ENCODE results near the gene VANGL2. TPM values are rescaled to one million over a fixed set of nuclear protein-coding genes. Genes with fewer than 3 reads are reported as not detected.

The VANGL2 gene
- total and polyA plus RNA-seq, 4 donors, result 0.07 to 1.4 (median 0.12) TPM

GRCh38 chr1:160453443-160453842, 53.1 kb downstream of the VANGL2 start:
- Histone ChIP-seq H3K36me3 (ENCODE audit: control insufficient read depth in 4 of 4, insufficient read depth in 3 of 4, low read depth in 1 of 4, low read length in 3 of 4) (no peaks in the 10 kb centered on the region), H3K9me3 (ENCODE audit: control insufficient read depth in 4 of 4, low read length in 3 of 4) (no peaks in the 10 kb centered on the region), H3K4me1 (ENCODE audit: control insufficient read depth in 4 of 4, insufficient read depth in 4 of 4, low read length in 3 of 4) (no peaks in the 10 kb centered on the region), H3K27me3 (ENCODE audit: control insufficient read depth in 4 of 4, insufficient read depth in 4 of 4, low read length in 3 of 4) (no peaks in the 10 kb centered on the region), H3K4me3 (ENCODE audit: low read depth in 1 of 3, low read length in 3 of 3) (no peak overlapping the region), H3K27ac (ENCODE audit: low read depth in 1 of 2, low read length in 2 of 2) (no peak overlapping the region), H3K9ac (ENCODE audit: low read depth in 1 of 2, low read length in 2 of 2) (no peak overlapping the region)
- 85% methylated on average over 7 of the region's 7 CpGs for WGBS
- TF ChIP-seq GABPA (IDR thresholded peaks at IDR 0.05 in 1 of 2, conservative IDR thresholded peaks at IDR 0.05 in 1 of 2) (no peak), YY1 (IDR thresholded peaks at IDR 0.05) (no peak), TAF1 (conservative IDR thresholded peaks at IDR 0.05) (no peak), NR2F2 (IDR thresholded peaks at IDR 0.05) (no peak), HNF4G (IDR thresholded peaks at IDR 0.05) (no peak), JUND (IDR thresholded peaks at IDR 0.05) (no peak), EGR1 (IDR thresholded peaks at IDR 0.05; ENCODE audit: low read depth in 2 of 2) (no peak), ZBTB33 (IDR thresholded peaks at IDR 0.05) (no peak), CTCF (IDR thresholded peaks at IDR 0.05; ENCODE audit: low read depth, low read length, missing input control) (no peak), SP1 (IDR thresholded peaks at IDR 0.05) (no peak), HNF4A (conservative IDR thresholded peaks at IDR 0.05) (no peak), MAX (IDR thresholded peaks at IDR 0.05) (no peak)
- no peak for DNase-seq (ENCODE audit: low spot score)

- Histone ChIP-seq H3K36me3 (ENCODE audit: control insufficient read depth in 4 of 4, insufficient read depth in 3 of 4, low read depth in 1 of 4, low read length in 3 of 4) (no peaks in the 10 kb centered on the region), H3K4me3 (ENCODE audit: low read depth in 1 of 3, low read length in 3 of 3) (no peak overlapping the region), H3K4me1 (ENCODE audit: control insufficient read depth in 4 of 4, insufficient read depth in 4 of 4, low read length in 3 of 4) (no peaks in the 10 kb centered on the region), H3K9ac (ENCODE audit: low read depth in 1 of 2, low read length in 2 of 2) (no peak overlapping the region), H3K9me3 (ENCODE audit: control insufficient read depth in 4 of 4, low read length in 3 of 4) (no peaks in the 10 kb centered on the region), H3K27me3 (ENCODE audit: control insufficient read depth in 4 of 4, insufficient read depth in 4 of 4, low read length in 3 of 4) (no peaks in the 10 kb centered on the region), H3K27ac (ENCODE audit: low read depth in 1 of 2, low read length in 2 of 2) (no peak overlapping the region)
- 94% methylated on average over 6 of the region's 6 CpGs for WGBS
- no peak for DNase-seq (ENCODE audit: low spot score)
- no peak for TF ChIP-seq EGR1 (IDR thresholded peaks at IDR 0.05; ENCODE audit: low read depth in 2 of 2)
- TF ChIP-seq GABPA (IDR thresholded peaks at IDR 0.05 in 1 of 2, conservative IDR thresholded peaks at IDR 0.05 in 1 of 2), result no peak
- no peak for TF ChIP-seq RAD21 (IDR thresholded peaks at IDR 0.05)
- no peak for TF ChIP-seq FOXA1 (IDR thresholded peaks at IDR 0.05)
- TF ChIP-seq ZBTB33 (IDR thresholded peaks at IDR 0.05), result no peak
- TF ChIP-seq JUND (IDR thresholded peaks at IDR 0.05), result no peak
- TF ChIP-seq REST (IDR thresholded peaks at IDR 0.05), result no peak
- TF ChIP-seq FOXA2 (IDR thresholded peaks at IDR 0.05), result no peak
- TF ChIP-seq MAX (IDR thresholded peaks at IDR 0.05), result no peak
- no peak for TF ChIP-seq YY1 (IDR thresholded peaks at IDR 0.05)
- no peak for TF ChIP-seq RXRA (IDR thresholded peaks at IDR 0.05)
- no peak for TF ChIP-seq HNF4G (IDR thresholded peaks at IDR 0.05)
- TF ChIP-seq NR2F2 (IDR thresholded peaks at IDR 0.05), result no peak
- TF ChIP-seq SP1 (IDR thresholded peaks at IDR 0.05), result no peak
- no peak for TF ChIP-seq CTCF (IDR thresholded peaks at IDR 0.05; ENCODE audit: low read depth, low read length, missing input control)
- TF ChIP-seq ATF3 (IDR thresholded peaks at IDR 0.05), result no peak
These were observed 54.2 kb downstream of the VANGL2 start for GRCh38 chr1:160454371-160455152.

All from liver (tissue), 9 donors.